Measurements from ENCODE around the gene RND1. TPM values are rescaled to one million over a fixed set of nuclear protein-coding genes. Genes with fewer than 3 reads are reported as not detected.

Gene RND1
- total and polyA plus RNA-seq, 4 experiments from 2014 or later, result 0.85 to 2.6 (median 1.1) TPM

GRCh38 chr12:48873096-48873495 lies 7.4 kb upstream of the RND1 start:
- Mint-ChIP-seq H3K27ac (peak overlapping the region in 1 of 7 donors; percentile 20), H3K27me3 (peaks cover 0 to 2% of the 10 kb centered on the region in 2 donors), H3K4me3 (no peak overlapping the region), H3K9me3 (no peaks in the 10 kb centered on the region), H3K36me3 (no peaks in the 10 kb centered on the region), H3K4me1 (no peaks in the 10 kb centered on the region)
- ChIA-PET CTCF (ENCODE audit: partially characterized antibody) (interaction anchor here (0.6 to 11.7 kb wide), 5 partner anchors 18 to 376 kb away, joined by 3 to 62 read pairs (median 3); partner anchors contain the start of gene WNT1), POLR2A (ENCODE audit: partially characterized antibody) (interaction anchor here (1.1 to 1.3 kb wide), 2 partner anchors 8 to 21 kb away, joined by 3 to 5 read pairs; partner anchors contain the start of genes DDX23 and RND1)
- Histone ChIP-seq H3K4me1 (ENCODE audit: insufficient read depth, low read length) (no peaks in the 10 kb centered on the region), H3K36me3 (ENCODE audit: insufficient read depth, low read length) (no peaks in the 10 kb centered on the region), H3K27me3 (ENCODE audit: insufficient read depth, low read length) (no peaks in the 10 kb centered on the region), H3K27ac (ENCODE audit: low read depth, low read length) (no peak overlapping the region), H3K9me3 (ENCODE audit: control insufficient read depth in 1 of 2, low read length in 2 of 2) (no peaks in the 10 kb centered on the region), H3K4me3 (ENCODE audit: low read length in 2 of 2) (no peak overlapping the region)
- no peak for DNase-seq
- intact Hi-C loops (cut with micrococcal nuclease), result no loop called here

GRCh38 chr12:48869191-48869590 lies 3.5 kb upstream of the RND1 start:
- Mint-ChIP-seq H3K27ac (no peak overlapping the region), H3K27me3 (peaks cover under 1 to 2% of the 10 kb centered on the region in 2 donors), H3K36me3 (peaks cover 0 to 5% of the 10 kb centered on the region in 2 donors), H3K4me3 (no peak overlapping the region), H3K9me3 (no peaks in the 10 kb centered on the region), H3K4me1 (peaks cover 13 to 21% (median 18%) of the 10 kb centered on the region in 4 donors)
- ChIA-PET POLR2A (ENCODE audit: partially characterized antibody) (no interaction called here), CTCF (ENCODE audit: partially characterized antibody) (interaction anchor here (1.0 to 11.7 kb wide), 2 partner anchors 22 to 116 kb away, joined by 4 to 62 read pairs; no protein-coding TSS in a partner anchor)
- H3K9me3 ChIP-seq (ENCODE audit: control insufficient read depth in 1 of 2, low read length in 2 of 2), result no peaks in the 10 kb centered on the region
- H3K4me3 ChIP-seq (ENCODE audit: low read length in 2 of 2), result no peak overlapping the region
- no peak overlapping the region for H3K27ac ChIP-seq (ENCODE audit: low read depth, low read length)
- H3K36me3 ChIP-seq (ENCODE audit: insufficient read depth, low read length), result no peaks in the 10 kb centered on the region
- intact Hi-C loops (cut with micrococcal nuclease), result no loop called here
- peaks cover 15% of the 10 kb centered on the region for H3K4me1 ChIP-seq (ENCODE audit: insufficient read depth, low read length)
- no peaks in the 10 kb centered on the region for H3K27me3 ChIP-seq (ENCODE audit: insufficient read depth, low read length)
- no peak for DNase-seq

- H3K4me3 ChIP-seq (ENCODE audit: low read length in 2 of 2), result no peak overlapping the region
- Mint-ChIP-seq H3K4me3 (no peak overlapping the region), H3K27ac (no peak overlapping the region), H3K36me3 (peaks cover 0 to 5% of the 10 kb centered on the region in 2 donors), H3K4me1 (peaks cover 17 to 28% (median 23%) of the 10 kb centered on the region in 4 donors), H3K9me3 (no peaks in the 10 kb centered on the region), H3K27me3 (peaks cover 5 to 7% of the 10 kb centered on the region in 2 donors)
- H3K36me3 ChIP-seq (ENCODE audit: insufficient read depth, low read length), result no peaks in the 10 kb centered on the region
- no peak for DNase-seq
- H3K4me1 ChIP-seq (ENCODE audit: insufficient read depth, low read length), result peaks cover 21% of the 10 kb centered on the region
- H3K27me3 ChIP-seq (ENCODE audit: insufficient read depth, low read length), result no peaks in the 10 kb centered on the region
- no peak overlapping the region for H3K27ac ChIP-seq (ENCODE audit: low read depth, low read length)
- no peaks in the 10 kb centered on the region for H3K9me3 ChIP-seq (ENCODE audit: control insufficient read depth in 1 of 2, low read length in 2 of 2)
- ChIA-PET CTCF (ENCODE audit: partially characterized antibody) (interaction anchor here (1.0 to 11.7 kb wide), 3 partner anchors 16 to 115 kb away, joined by 4 to 62 read pairs (median 6); no protein-coding TSS in a partner anchor), POLR2A (ENCODE audit: partially characterized antibody) (interaction anchor here (1.0 kb wide), 1 partner anchor 17 kb away, joined by 4 read pairs; the partner anchor contains the start of gene DDX23)
- intact Hi-C loops (cut with micrococcal nuclease), result no loop called here
Measured at GRCh38 chr12:48868451-48868850, 2.8 kb upstream of the RND1 start.

- Mint-ChIP-seq H3K9me3 (no peaks in the 10 kb centered on the region), H3K27me3 (peaks cover 11 to 16% of the 10 kb centered on the region in 2 donors), H3K4me3 (peak overlapping the region; percentile 90 to 95 (median 92)), H3K4me1 (peaks cover 17 to 30% (median 23%) of the 10 kb centered on the region in 4 donors), H3K27ac (peak overlapping the region; percentile 80 to 91 (median 86)), H3K36me3 (peaks cover 0 to 5% of the 10 kb centered on the region in 2 donors)
- Histone ChIP-seq H3K27ac (ENCODE audit: low read depth, low read length) (peak overlapping the region; percentile 62), H3K27me3 (ENCODE audit: insufficient read depth, low read length) (peaks cover 11% of the 10 kb centered on the region), H3K4me3 (ENCODE audit: low read length in 2 of 2) (peak overlapping the region in 1 of 2 donors; percentile 62), H3K4me1 (ENCODE audit: insufficient read depth, low read length) (peaks cover 21% of the 10 kb centered on the region), H3K9me3 (ENCODE audit: control insufficient read depth in 1 of 2, low read length in 2 of 2) (no peaks in the 10 kb centered on the region), H3K36me3 (ENCODE audit: insufficient read depth, low read length) (no peaks in the 10 kb centered on the region)
- intact Hi-C loops (cut with micrococcal nuclease), result no loop called here
- CTCF ChIA-PET (ENCODE audit: partially characterized antibody), result interaction anchor here (0.8 to 11.7 kb wide), 11 partner anchors 10 to 67 kb away, joined by 3 to 62 read pairs (median 6); partner anchors contain the start of genes CACNB3, DDX23 and FKBP11
- DNase-seq, result no peak
- POLR2A ChIA-PET (ENCODE audit: partially characterized antibody), result interaction anchor here (0.6 to 3.8 kb wide), 19 partner anchors 12 to 457 kb away, joined by 3 to 82 read pairs (median 5); partner anchors contain the start of genes ARF3, DDX23, FKBP11 and TROAP
Measured at GRCh38 chr12:48866052-48866711, 512 bp upstream of the RND1 start.

- Mint-ChIP-seq H3K27me3 (peaks cover 11 to 16% of the 10 kb centered on the region in 2 donors), H3K27ac (peak overlapping the region in 1 of 7 donors; percentile 8), H3K4me3 (peak overlapping the region in 1 of 8 donors; percentile 20), H3K4me1 (peaks cover 17 to 30% (median 23%) of the 10 kb centered on the region in 4 donors), H3K36me3 (peaks cover 3 to 5% of the 10 kb centered on the region in 2 donors), H3K9me3 (no peaks in the 10 kb centered on the region)
- DNase-seq, result no peak
- intact Hi-C loops (cut with micrococcal nuclease), result no loop called here
- H3K4me1 ChIP-seq (ENCODE audit: insufficient read depth, low read length), result peaks cover 21% of the 10 kb centered on the region
- peaks cover 11% of the 10 kb centered on the region for H3K27me3 ChIP-seq (ENCODE audit: insufficient read depth, low read length)
- ChIA-PET POLR2A (ENCODE audit: partially characterized antibody) (interaction anchor here (1.5 kb wide), 1 partner anchor 10 kb away, joined by 6 read pairs; no protein-coding TSS in a partner anchor), CTCF (ENCODE audit: partially characterized antibody) (interaction anchor here (1.2 to 5.7 kb wide), 2 partner anchors 11 to 73 kb away, joined by 3 to 57 read pairs; partner anchors contain the start of gene DDX23)
- H3K9me3 ChIP-seq (ENCODE audit: control insufficient read depth in 1 of 2, low read length in 2 of 2), result no peaks in the 10 kb centered on the region
- no peak overlapping the region for H3K4me3 ChIP-seq (ENCODE audit: low read length in 2 of 2)
- no peak overlapping the region for H3K27ac ChIP-seq (ENCODE audit: low read depth, low read length)
- H3K36me3 ChIP-seq (ENCODE audit: insufficient read depth, low read length), result no peaks in the 10 kb centered on the region
Measured at GRCh38 chr12:48863291-48863690, 2.4 kb downstream of the RND1 start.

GRCh38 chr12:48862760-48863159 lies 2.9 kb downstream of the RND1 start:
- Mint-ChIP-seq H3K9me3 (no peaks in the 10 kb centered on the region), H3K27me3 (peaks cover 11 to 16% of the 10 kb centered on the region in 2 donors), H3K4me1 (peaks cover 17 to 30% (median 23%) of the 10 kb centered on the region in 4 donors), H3K4me3 (no peak overlapping the region), H3K36me3 (peaks cover 3 to 5% of the 10 kb centered on the region in 2 donors), H3K27ac (no peak overlapping the region)
- Histone ChIP-seq H3K9me3 (ENCODE audit: control insufficient read depth in 1 of 2, low read length in 2 of 2) (no peaks in the 10 kb centered on the region), H3K4me3 (ENCODE audit: low read length in 2 of 2) (no peak overlapping the region), H3K27ac (ENCODE audit: low read depth, low read length) (no peak overlapping the region), H3K4me1 (ENCODE audit: insufficient read depth, low read length) (peaks cover 21% of the 10 kb centered on the region), H3K27me3 (ENCODE audit: insufficient read depth, low read length) (peaks cover 11% of the 10 kb centered on the region), H3K36me3 (ENCODE audit: insufficient read depth, low read length) (no peaks in the 10 kb centered on the region)
- CTCF ChIA-PET (ENCODE audit: partially characterized antibody), result interaction anchor here (0.5 to 5.7 kb wide), 3 partner anchors 10 to 162 kb away, joined by 3 to 57 read pairs (median 3); partner anchors contain the start of gene DDX23
- intact Hi-C loops (cut with micrococcal nuclease), result no loop called here
- POLR2A ChIA-PET (ENCODE audit: partially characterized antibody), result interaction anchor here (1.5 kb wide), 1 partner anchor 10 kb away, joined by 6 read pairs; no protein-coding TSS in a partner anchor
- DNase-seq, result no peak

- Mint-ChIP-seq H3K27ac (no peak overlapping the region), H3K36me3 (peaks cover 3 to 5% of the 10 kb centered on the region in 2 donors), H3K27me3 (peaks cover 11 to 16% of the 10 kb centered on the region in 2 donors), H3K9me3 (no peaks in the 10 kb centered on the region), H3K4me3 (no peak overlapping the region), H3K4me1 (peaks cover 16 to 28% (median 22%) of the 10 kb centered on the region in 4 donors)
- H3K36me3 ChIP-seq (ENCODE audit: insufficient read depth, low read length), result no peaks in the 10 kb centered on the region
- intact Hi-C loops (cut with micrococcal nuclease), result no loop called here
- ChIA-PET CTCF (ENCODE audit: partially characterized antibody) (interaction anchor here (0.6 to 13.4 kb wide), 4 partner anchors 8 to 117 kb away, joined by 4 to 247 read pairs (median 32); partner anchors contain the start of genes DDX23 and WNT1), POLR2A (ENCODE audit: partially characterized antibody) (interaction anchor here (2.2 kb wide), 1 partner anchor 9 kb away, joined by 8 read pairs; the partner anchor contains the start of gene DDX23)
- H3K27ac ChIP-seq (ENCODE audit: low read depth, low read length), result no peak overlapping the region
- peaks cover 11% of the 10 kb centered on the region for H3K27me3 ChIP-seq (ENCODE audit: insufficient read depth, low read length)
- no peak overlapping the region for H3K4me3 ChIP-seq (ENCODE audit: low read length in 2 of 2)
- H3K4me1 ChIP-seq (ENCODE audit: insufficient read depth, low read length), result peaks cover 19% of the 10 kb centered on the region
- H3K9me3 ChIP-seq (ENCODE audit: control insufficient read depth in 1 of 2, low read length in 2 of 2), result no peaks in the 10 kb centered on the region
- no peak for DNase-seq
Measured at GRCh38 chr12:48861111-48861510, 4.6 kb downstream of the RND1 start.

All from CD4-positive, alpha-beta memory T cell (primary cell).